Choroid plexus epithelial cell (primary cell): ENCODE data around the gene TNFSF10.

Source experiments
- DNase-seq: peaks from one replicate; pipeline ENCODE4 v3.0.0-alpha.2; 2010; ENCODE audit warnings: low read depth
- H3K4me3 ChIP-seq: 2 replicates; pipeline ENCODE4 v1.5.1; 2011; ENCODE audit warnings: low read depth, mild to moderate bottlenecking, control low read depth, low read length, moderate library complexity
- CTCF ChIP-seq: conservative IDR thresholded peaks from 2 replicates; pipeline ENCODE4 v1.5.1; 2011; ENCODE audit warnings: low read depth, mild to moderate bottlenecking, control low read depth, inconsistent platforms, low read length, moderate library complexity

TNFSF10 gene

GRCh38 chr3:172552607-172553006 lies 29.4 kb upstream of the TNFSF10 start:
- TF ChIP-seq CTCF = no peak
- DNase-seq = no peak
- no peak overlapping the region for H3K4me3 ChIP-seq

- no peak overlapping the region for H3K4me3 ChIP-seq
- no peak for DNase-seq
- TF ChIP-seq CTCF = no peak
Measured at GRCh38 chr3:172551874-172552273, 28.6 kb upstream of the TNFSF10 start.

- no peak overlapping the region for H3K4me3 ChIP-seq
- no peak for TF ChIP-seq CTCF
- DNase-seq = peak; percentile 95
Measured at GRCh38 chr3:172550347-172550943, 27.2 kb upstream of the TNFSF10 start.

GRCh38 chr3:172549144-172549543 lies 25.9 kb upstream of the TNFSF10 start:
- DNase-seq = peak; percentile 56
- no peak for TF ChIP-seq CTCF
- H3K4me3 ChIP-seq = no peak overlapping the region

GRCh38 chr3:172546628-172547214 lies 23.5 kb upstream of the TNFSF10 start:
- TF ChIP-seq CTCF = no peak
- no peak for DNase-seq
- H3K4me3 ChIP-seq = no peak overlapping the region

GRCh38 chr3:172546105-172546504 lies 22.9 kb upstream of the TNFSF10 start:
- DNase-seq = peak; percentile 44
- no peak for TF ChIP-seq CTCF
- no peak overlapping the region for H3K4me3 ChIP-seq

GRCh38 chr3:172544404-172544803 lies 21.2 kb upstream of the TNFSF10 start:
- H3K4me3 ChIP-seq = no peak overlapping the region
- no peak for TF ChIP-seq CTCF
- no peak for DNase-seq
